ENCODE data around the gene OR5AL1.
"Not testable (repeated sequence)": the region's sequence is repeated elsewhere in the genome, so short reads cannot be mapped to it uniquely, and the experiment has no call there.

OR5AL1 gene

DNA sequence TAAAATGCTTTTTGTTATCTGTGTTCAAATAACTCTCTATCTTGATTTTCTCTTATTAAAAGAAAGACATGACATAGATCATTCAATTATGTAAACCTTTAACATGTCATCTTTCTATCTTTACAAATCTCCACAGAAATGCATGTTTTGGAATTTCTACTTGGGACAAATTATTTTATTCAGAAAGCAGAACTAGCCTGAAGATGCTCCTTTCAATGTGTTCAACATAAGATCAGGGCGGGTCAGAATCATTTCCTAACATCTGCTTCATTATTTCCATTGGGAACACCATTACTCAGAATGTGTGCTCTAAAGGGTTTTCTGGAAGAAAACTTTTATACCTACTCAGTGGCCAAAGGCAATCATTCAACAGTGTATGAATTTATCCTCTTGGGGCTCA lies at the start of gene OR5AL1:
TSS of gene OR5AL1 (plus strand) at position 301 of the 400 bp plus-strand sequence.
- DNase-seq: no peak

GRCh38 chr11:56375324-56375723 lies 37.2 kb upstream of the OR5AL1 start, which contains the start of gene OR8U1:
Gene OR8U1, plus strand, starts transcription at chr11:56375624. Its CDS starts 0 bp downstream, at chr11:56375624.
- DNase-seq: no peak

- DNase-seq: no peak
Observed at GRCh38 chr11:56380120-56380519, 32.4 kb upstream of the OR5AL1 start.

- no peak for DNase-seq
Observed at GRCh38 chr11:56394381-56394780, 18.1 kb upstream of the OR5AL1 start.

DNA sequence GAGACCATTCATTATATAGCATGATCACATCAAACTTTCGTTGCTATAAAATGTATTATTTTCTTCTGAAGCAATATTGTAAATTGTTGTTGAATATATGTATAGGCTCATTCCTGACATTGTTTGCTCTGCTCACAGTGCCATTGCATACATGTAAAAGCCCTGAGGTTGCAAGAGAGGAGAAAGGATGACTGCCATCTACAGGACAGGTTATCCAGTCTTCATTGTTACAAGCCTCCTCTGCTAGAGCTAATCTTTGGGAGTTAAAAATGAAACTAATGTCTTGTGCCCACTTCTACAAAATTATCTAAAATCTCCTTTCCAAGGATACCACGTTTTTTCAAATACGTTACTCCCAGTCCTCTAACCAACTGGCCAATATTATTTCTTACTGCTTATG lies 16.4 kb upstream of the OR5AL1 start:
- DNase-seq: no peak

DNA sequence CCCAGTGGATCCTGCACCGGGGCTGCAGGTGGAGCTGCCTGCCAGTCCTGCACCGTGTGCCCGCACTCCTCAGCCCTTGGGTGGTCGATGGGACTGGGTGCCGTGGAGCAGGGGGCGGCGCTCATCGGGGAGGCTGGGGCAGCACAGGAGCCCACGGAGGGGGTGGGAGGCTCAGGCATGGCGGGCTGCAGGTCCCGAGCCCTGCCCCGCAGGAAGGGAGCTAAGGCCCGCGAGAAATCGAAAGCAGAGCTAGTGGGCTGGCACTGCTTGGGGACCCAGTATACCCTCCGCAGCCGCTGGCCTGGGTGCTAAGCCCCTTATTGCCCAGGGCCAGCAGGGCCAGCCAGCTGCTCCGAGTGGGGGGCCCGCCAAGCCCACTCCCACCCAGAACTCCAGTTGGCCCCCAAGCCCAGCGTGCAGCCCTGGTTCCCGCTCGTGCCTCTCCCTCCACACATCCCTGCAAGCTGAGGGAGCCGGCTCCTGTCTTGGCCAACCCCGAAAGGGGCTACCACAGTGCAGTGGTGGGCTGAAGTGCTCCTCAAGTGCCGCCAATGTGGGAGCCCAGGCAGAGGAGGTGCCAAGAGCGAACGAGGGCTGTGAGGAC lies 10.5 kb upstream of the OR5AL1 start:
- DNase-seq: not testable (repeated sequence)

GRCh38 chr11:56404393-56404792 lies 8.1 kb upstream of the OR5AL1 start:
- no peak for DNase-seq

DNA sequence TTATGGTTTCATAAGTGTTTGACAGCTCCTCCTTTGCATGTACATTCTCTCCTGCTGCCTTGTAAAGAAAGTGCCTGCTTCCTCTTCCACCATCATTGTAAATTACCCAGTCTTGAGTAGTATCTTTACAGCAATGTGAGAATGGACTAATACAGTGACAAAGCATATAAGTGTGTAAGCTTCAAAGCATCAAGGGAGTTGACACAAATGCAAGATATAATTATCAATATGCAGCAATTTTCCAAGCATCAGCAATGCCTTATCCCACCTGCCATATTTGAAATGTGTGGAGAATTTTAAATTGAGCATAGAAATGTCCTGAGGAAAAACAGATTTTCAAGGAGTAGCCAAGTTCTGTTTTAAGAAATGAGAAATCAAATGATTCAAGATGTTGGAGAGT lies 1.7 kb upstream of the OR5AL1 start:
- DNase-seq: no peak

GRCh38 chr11:56453521-56453920 lies 41.0 kb downstream of the OR5AL1 start:
- DNase-seq: no peak

DNA sequence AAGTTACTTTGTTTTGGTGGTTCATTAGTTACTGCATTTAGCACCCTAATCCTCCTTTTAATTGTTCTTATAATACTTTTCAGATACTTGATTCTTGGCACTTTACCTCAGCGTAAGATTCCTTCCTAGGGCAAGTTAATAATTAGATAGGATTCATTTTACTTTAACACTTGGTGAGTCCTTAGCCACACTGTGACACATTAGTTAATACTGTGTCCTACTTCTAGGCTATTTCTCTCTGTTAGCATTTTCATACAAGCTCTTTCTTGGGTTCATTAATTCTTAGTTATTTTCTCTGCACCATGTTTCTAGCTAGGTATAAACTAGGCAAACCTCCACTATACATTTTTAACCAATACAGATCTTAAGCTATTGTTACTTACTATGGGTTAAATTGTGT lies 44.6 kb downstream of the OR5AL1 start:
- no peak for DNase-seq
